GM19438 (cell line): Measurements from ENCODE around the gene GCFC2.
"Not testable (repeated sequence)": the region's sequence is repeated elsewhere in the genome, so short reads cannot be mapped to it uniquely, and the experiment has no call there.

ENCODE experiments used
- ATAC-seq: cut with Tn5 transposase; IDR thresholded peaks from one replicate; pipeline ENCODE4 v1.9.1; 2021; ENCODE audit warnings: low read depth; ENCODE audit not compliant: unreplicated experiment

The GCFC2 gene

GRCh38 chr2:75710577-75711253, at the start of gene GCFC2:
GCFC2 (minus strand) TSS chr2:75710915; CDS start chr2:75710855, 60 bp downstream.
- peak; percentile 89 for ATAC-seq

DNA sequence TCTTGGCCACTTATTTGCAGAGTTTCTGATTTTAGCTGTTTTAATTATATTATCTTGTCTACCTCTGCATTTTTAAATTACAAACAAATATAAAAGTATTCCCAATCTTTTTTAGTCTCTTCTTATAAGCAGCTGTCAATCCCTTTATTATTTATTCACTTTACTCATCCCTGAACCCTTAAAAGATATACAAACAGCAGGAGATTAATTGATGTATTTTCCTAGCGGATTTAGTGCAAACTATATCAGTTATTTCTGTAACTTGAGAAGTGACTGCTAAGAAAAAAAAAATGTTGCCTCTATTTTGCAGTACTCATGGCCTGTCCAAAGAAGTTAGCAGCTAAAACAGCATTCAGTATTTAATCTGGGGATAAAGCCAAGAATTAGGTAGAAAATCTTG, 42.1 kb upstream of the GCFC2 start:
- ATAC-seq, result no peak

DNA sequence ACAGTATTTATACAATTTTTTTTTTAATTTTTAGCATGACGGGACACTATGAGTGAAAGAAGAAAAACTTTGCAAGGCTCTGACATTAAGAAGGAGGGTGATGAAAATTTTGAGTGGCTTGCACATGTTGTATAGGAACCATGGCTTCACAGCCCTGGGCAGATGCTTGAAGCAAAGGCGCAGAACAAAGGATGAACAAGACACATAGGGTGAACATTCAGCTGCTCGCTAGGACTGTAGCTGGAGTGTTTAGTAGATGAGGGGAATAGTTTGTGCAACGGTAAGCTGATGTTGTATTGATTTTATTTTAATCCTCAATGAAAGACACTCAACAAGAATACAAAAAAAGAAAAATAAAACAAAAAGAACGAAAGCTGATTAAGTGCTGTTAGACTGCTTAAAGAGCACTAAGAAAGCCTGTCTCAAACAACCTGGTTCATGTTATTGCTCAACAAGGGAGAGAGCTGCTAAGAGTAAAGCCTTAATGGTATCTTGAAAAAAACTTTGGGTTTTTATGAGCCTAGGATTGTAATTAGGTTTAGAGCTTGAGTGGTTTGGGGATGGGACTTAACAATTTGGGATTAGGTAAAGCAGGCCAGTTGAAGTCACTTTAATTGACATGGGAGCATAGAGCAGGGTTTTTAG, 41.2 kb upstream of the GCFC2 start:
- ATAC-seq, result no peak

- no peak for ATAC-seq
Observed at GRCh38 chr2:75751360-75751759, 40.6 kb upstream of the GCFC2 start.

GRCh38 chr2:75737961-75738360, 27.2 kb upstream of the GCFC2 start:
- no peak for ATAC-seq

- ATAC-seq, result no peak
Observed at GRCh38 chr2:75736276-75736675, 25.6 kb upstream of the GCFC2 start.

DNA sequence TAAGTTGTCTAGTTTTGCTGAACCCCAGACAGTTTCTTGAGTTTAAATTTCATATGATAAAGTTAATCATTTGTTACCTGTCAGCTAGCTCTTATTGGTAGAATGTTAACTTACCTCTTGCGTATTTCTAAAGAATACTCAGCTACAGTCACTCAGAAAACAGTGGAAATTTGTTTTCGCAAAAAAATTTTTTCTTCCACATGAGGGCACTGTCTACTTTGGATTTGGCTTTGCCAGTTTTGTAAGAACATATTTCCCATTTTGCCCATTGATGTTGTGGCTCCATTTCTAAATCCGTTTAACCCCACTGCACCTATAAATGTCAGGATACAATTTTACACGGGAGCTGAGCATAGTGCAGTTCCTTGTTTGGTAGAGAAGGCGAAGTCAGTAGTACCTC, 19.1 kb upstream of the GCFC2 start:
- no peak for ATAC-seq

GRCh38 chr2:75728614-75729419, 18.1 kb upstream of the GCFC2 start:
- ATAC-seq, result no peak

- no peak for ATAC-seq
Observed at GRCh38 chr2:75722687-75723086, 12.0 kb upstream of the GCFC2 start.

DNA sequence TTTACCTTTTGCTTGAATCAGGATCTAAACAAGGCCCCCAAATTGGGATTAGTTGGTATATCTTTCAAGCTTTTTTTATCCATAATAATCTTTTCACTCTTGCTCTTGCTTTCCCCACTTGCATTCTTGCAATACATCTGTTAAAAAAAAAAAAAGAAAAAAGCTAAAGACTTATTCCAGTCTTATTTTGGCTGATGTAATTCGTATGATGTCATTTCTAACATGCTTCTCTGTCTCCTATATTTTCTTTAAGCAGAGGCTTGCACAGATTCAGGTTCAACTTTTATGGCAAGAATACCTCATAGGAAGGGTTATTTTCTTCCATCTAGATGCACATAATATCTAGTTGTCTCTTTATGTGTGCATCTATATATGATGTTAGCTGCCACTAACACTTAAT, 9.8 kb upstream of the GCFC2 start:
- no peak for ATAC-seq

GRCh38 chr2:75719616-75720015, 8.9 kb upstream of the GCFC2 start:
- no peak for ATAC-seq

DNA sequence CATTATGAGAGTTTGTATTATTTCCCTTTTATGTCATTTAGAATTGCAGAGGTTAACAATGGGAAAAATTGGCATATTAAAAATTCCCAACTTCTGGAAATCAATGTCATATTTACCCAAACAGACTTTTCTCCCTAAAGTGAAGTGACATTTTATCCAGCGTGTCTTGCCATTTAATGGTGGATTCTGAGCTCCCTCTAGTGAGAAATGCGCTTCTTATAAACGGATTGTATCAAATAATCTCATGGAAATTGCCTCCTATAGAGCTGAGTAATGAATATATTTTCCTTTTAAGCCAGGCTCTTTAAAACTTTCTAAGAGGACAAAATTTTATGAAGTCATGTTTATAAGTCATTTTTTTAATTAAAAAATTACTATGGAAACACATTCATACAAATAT, 5.7 kb upstream of the GCFC2 start:
- no peak for ATAC-seq

GRCh38 chr2:75711590-75711989, 875 bp upstream of the GCFC2 start:
- not testable (repeated sequence) for ATAC-seq

DNA sequence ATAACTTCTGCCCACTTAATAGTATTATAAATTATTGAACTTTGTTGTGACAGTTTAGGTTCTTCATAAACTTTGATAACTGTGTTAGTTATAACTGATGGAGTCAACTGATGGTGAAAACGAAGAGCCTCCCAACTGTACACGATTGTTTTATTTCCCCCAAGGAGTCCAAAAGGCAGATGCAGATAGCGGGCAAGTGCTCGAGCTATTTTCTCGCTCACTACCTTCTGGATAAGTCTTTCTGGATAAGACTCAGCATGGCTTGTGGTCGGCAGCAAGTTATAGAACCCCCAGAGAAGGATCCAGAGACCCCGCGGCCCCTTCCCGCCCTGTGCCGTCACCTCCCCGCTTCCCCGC, 517 bp downstream of the GCFC2 start:
- ATAC-seq, result peak; percentile 38

DNA sequence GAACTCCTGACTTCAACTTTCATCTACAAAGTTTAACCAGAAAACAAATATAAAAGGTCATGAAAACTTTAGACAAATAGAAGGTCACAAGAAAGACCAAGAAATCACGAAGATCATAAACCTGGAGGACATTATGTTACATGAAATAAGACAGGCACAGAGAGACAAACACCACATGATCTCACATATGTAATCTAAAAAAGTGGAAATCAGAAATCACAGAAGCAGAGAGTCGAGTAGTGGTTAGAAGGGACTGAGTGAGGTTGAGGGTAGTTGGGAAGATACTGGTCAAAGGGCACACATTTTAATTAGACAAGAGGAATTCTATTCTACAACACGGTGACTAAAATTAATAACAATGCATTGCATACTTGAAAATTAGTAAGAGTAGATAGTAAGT, 1.4 kb downstream of the GCFC2 start:
- ATAC-seq, result no peak

DNA sequence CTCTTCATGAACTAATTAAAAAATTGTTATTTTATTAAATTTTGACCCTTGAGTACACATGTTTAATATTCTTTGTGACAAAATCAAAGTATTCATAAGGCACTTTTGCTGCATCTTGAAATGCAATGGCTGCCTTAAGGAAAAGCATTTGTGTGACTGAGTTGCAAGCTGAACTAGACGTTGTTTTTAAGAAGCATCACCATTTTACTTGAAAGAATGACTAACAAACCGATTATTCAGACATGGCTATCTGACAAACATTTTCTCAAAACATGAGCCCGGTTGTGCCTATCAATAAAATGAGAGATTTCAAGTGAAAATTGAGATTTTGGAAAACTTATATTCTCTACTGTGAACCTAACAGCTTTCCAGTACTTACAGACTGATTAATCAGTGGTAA, 2.8 kb downstream of the GCFC2 start:
- ATAC-seq, result no peak

DNA sequence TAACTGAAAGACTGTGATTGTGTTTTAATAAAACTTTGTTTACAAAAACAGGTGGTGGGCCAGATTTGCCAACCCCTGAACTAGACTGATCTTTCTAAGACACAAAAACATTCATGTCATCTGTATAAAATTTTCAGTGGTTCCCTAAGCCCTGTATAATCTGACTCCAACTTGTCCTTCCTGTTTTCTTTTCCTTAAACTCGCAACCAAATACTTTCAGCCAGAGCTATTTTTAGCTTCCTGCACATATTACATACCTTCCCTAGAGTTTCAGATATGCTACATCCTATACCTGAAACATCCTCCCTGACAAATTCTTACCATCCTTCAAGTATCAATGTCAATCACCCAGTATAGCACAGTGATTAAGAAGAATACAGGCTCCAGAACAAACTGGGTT, 4.8 kb downstream of the GCFC2 start:
- ATAC-seq, result no peak

GRCh38 chr2:75703589-75704287, 7.0 kb downstream of the GCFC2 start:
- no peak for ATAC-seq

DNA sequence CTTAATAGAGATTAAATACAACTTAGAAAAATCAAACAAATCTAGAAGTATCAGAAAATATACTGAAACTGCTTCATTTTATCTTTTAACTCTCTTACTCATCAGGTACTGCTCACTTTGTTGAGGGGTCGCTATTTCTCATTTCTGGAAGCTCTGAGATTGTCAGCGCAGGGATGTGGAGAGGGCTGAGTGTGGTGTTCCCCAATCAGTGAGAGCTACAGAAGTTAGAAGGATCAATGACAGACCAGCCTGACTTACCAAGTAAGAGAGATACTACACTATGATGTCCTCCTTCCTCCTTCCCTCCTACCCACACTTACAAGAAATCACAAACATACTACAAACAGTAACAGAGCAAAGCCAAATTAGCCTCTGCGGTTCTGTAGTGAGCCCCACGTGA, 8.1 kb downstream of the GCFC2 start:
- ATAC-seq, result no peak

- no peak for ATAC-seq
Observed at GRCh38 chr2:75698918-75699317, 11.8 kb downstream of the GCFC2 start.

GRCh38 chr2:75688196-75688595, 22.5 kb downstream of the GCFC2 start:
- ATAC-seq, result no peak
